Bronchial epithelial cell (primary cell): ENCODE data around the gene SUV39H2. TPM values are rescaled to one million over a fixed set of nuclear protein-coding genes. Genes with fewer than 3 reads are reported as not detected.

ENCODE experiments used
- DNase-seq: peaks from one replicate; pipeline ENCODE4 v3.0.0-alpha.2; 2010; ENCODE audit warnings: low read depth
- FAIRE-seq: peaks from 2 replicates; lab custom pipeline; 2011; peaks lifted over from hg19 to GRCh38; lab: Jason Lieb, UNC
- H3K27me3 ChIP-seq: 2 replicates; pipeline ENCODE4 v1.5.1; 2011; ENCODE audit warnings: low read length; ENCODE audit not compliant: control insufficient read depth, insufficient read depth
- H3K36me3 ChIP-seq: 2 replicates; pipeline ENCODE4 v1.5.1; 2011; ENCODE audit warnings: low read length; ENCODE audit not compliant: control insufficient read depth, insufficient read depth
- H3K4me3 ChIP-seq: 2 replicates; pipeline ENCODE4 v1.5.1; 2011; ENCODE audit warnings: mild to moderate bottlenecking, low read depth, low read length, control low read depth
- total RNA-seq: library from RNA; depleted of rRNA; stranded (reverse); fragments of >200 nt; gene quantifications from 2 replicates; pipeline ENCODE4 v1.2.1, GENCODE V29; 2014
- TF ChIP-seq, protein P1 (sequence below): IDR thresholded peaks from 2 replicates; pipeline ENCODE4 v1.5.1; 2011; ENCODE audit warnings: mild to moderate bottlenecking, moderate library complexity, low read length, control low read depth, inconsistent platforms; ENCODE audit not compliant: insufficient read depth, severe bottlenecking

SUV39H2 gene
- total RNA-seq, 1 donor from 2014 or later = 7.4 TPM

DNA sequence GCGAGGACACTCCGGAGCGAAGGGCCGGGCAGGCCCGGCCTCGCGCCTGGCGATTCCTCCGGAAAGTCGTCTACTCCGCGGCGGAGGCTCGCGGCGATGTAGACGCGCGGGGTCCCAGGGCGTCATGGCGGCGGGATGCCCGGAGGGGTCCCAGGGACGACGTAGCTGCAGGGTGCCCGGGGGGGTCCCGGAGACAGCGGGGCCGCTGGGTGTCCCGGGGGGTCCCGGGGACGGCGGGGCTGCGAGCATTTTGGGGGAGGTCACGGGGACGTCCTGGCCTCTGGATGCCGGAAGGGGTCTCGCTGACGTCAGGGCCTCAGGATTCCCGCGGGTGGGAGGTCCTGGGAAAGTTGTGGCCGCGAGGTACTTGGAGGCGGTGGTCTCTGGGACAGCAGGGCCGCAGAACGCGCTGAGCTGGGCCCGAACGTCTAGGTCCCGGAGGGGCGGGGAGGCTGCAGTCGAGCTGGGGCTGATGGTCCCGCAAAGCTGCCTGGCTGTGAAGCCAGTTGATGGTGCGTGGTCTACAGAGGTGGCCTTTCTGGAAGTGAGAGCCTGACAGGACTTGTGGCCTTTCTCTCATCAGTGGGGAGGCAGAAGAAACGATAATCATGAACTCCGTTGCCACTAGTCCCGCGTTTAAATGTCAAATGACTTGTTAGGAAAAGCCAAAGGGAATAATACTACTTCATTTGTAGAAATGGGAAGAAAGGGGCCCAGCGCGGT lies 39.9 kb upstream of the SUV39H2 start:
- DNase-seq = peak; percentile 21
- Histone ChIP-seq H3K36me3 (peaks cover 8% of the 10 kb centered on the region), H3K27me3 (no peaks in the 10 kb centered on the region), H3K4me3 (peak overlapping the region; percentile 86)
- TF ChIP-seq, protein P1, sequence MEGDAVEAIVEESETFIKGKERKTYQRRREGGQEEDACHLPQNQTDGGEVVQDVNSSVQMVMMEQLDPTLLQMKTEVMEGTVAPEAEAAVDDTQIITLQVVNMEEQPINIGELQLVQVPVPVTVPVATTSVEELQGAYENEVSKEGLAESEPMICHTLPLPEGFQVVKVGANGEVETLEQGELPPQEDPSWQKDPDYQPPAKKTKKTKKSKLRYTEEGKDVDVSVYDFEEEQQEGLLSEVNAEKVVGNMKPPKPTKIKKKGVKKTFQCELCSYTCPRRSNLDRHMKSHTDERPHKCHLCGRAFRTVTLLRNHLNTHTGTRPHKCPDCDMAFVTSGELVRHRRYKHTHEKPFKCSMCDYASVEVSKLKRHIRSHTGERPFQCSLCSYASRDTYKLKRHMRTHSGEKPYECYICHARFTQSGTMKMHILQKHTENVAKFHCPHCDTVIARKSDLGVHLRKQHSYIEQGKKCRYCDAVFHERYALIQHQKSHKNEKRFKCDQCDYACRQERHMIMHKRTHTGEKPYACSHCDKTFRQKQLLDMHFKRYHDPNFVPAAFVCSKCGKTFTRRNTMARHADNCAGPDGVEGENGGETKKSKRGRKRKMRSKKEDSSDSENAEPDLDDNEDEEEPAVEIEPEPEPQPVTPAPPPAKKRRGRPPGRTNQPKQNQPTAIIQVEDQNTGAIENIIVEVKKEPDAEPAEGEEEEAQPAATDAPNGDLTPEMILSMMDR = no peak
- no peak for FAIRE-seq

- DNase-seq = peak; percentile 2
- H3K36me3 ChIP-seq = peaks cover 8% of the 10 kb centered on the region
- H3K27me3 ChIP-seq = no peaks in the 10 kb centered on the region
- H3K4me3 ChIP-seq = peak overlapping the region; percentile 86
- FAIRE-seq = no peak
- TF ChIP-seq, protein P1 = no peak
These were observed 39.4 kb upstream of the SUV39H2 start for GRCh38 chr10:14839305-14839695.

GRCh38 chr10:14840178-14840577 lies 38.5 kb upstream of the SUV39H2 start:
- TF ChIP-seq, protein P1 = no peak
- DNase-seq (no peak), FAIRE-seq (no peak)
- no peaks in the 10 kb centered on the region for H3K27me3 ChIP-seq
- H3K4me3 ChIP-seq = no peak overlapping the region
- peaks cover 10% of the 10 kb centered on the region for H3K36me3 ChIP-seq

DNA sequence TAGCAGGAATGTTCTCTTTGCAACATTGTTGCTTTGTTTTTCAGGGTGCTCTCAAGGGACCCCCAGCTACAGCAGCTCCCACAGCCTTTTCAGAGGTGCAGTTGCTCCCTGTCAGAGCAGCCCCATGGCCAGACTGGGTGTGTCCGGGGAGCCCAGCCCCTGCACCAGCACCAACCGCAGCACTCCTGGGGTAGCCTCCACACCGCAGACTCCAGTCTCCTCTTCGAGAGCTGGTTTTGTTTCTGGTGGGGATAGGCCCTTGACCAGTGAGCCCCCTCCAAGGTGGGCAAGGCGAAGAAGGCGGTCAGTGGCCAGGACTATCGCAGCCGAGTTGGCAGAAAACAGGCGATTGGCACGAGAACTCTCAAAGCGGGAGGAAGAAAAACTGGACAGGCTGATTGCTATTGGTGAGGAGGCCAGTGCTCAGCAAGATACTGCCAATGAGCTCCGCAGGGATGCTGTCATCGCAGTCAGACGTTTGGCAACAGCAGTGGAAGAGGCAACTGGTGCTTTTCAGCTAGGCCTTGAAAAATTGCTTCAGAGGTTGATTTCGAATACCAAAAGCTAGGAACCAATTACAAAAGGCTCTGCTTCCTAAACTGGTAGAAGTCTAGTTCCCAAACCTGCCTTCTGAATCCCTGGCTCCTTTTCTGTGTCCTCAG lies 35.2 kb upstream of the SUV39H2 start:
- Histone ChIP-seq H3K36me3 (peaks cover 11% of the 10 kb centered on the region), H3K4me3 (no peak overlapping the region), H3K27me3 (no peaks in the 10 kb centered on the region)
- DNase-seq (no peak), FAIRE-seq (no peak)
- TF ChIP-seq, protein P1 = no peak

- H3K4me3 ChIP-seq = no peak overlapping the region
- no peak for FAIRE-seq
- peaks cover 11% of the 10 kb centered on the region for H3K36me3 ChIP-seq
- no peak for DNase-seq
- TF ChIP-seq, protein P1 = no peak
- H3K27me3 ChIP-seq = no peaks in the 10 kb centered on the region
These were observed 33.7 kb upstream of the SUV39H2 start for GRCh38 chr10:14844948-14845347.

- TF ChIP-seq, protein P1 = no peak
- H3K27me3 ChIP-seq = no peaks in the 10 kb centered on the region
- H3K36me3 ChIP-seq = peaks cover 1% of the 10 kb centered on the region
- DNase-seq (no peak), FAIRE-seq (no peak)
- no peak overlapping the region for H3K4me3 ChIP-seq
These were observed 26.4 kb upstream of the SUV39H2 start for GRCh38 chr10:14852236-14852635.
